ENCODE data around the gene FAM3D.
A peak's percentile ranks its signal among the peaks of the same experiment; 100 is the strongest.

- TF ChIP-seq POLR2A (IDR thresholded peaks at IDR 0.05) (no peak), CTCF (IDR thresholded peaks at IDR 0.05) (peak; percentile 83 to 90 (median 89))
Observed at GRCh38 chr3:58585005-58585786, 81.4 kb downstream of the FAM3D start.
